Measurements from ENCODE around the gene TCEAL4. TPM values are rescaled to one million over a fixed set of nuclear protein-coding genes. Genes with fewer than 3 reads are reported as not detected.
"Not testable (repeated sequence)": the region's sequence is repeated elsewhere in the genome, so short reads cannot be mapped to it uniquely, and the experiment has no call there.

The TCEAL4 gene
- total RNA-seq, 3 donors from 2014 or later (not counting 1 experiment from before 2014, with no cell fraction given): 3.2 to 5.2 (median 4.9) TPM

DNA sequence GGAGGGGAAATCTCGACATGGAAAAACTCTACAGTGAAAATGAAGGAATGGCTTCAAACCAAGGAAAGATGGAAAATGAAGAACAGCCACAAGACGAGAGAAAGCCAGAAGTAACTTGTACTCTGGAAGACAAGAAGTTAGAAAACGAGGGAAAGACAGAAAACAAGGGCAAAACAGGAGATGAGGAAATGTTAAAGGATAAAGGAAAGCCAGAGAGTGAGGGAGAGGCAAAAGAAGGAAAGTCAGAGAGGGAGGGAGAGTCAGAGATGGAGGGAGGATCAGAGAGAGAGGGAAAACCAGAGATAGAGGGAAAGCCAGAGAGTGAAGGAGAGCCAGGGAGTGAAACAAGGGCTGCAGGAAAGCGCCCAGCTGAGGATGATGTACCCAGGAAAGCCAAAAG, 1.3 kb downstream of the TCEAL4 start:
- H3K4me3 ChIP-seq (ENCODE audit: low read length): no peak overlapping the region
- Mint-ChIP-seq H3K27me3 (ENCODE audit: low read depth in 2 of 2) (peaks cover 5 to 18% of the 10 kb centered on the region in 2 donors), H3K9me3 (no peaks in the 10 kb centered on the region), H3K27ac (no peak overlapping the region), H3K4me3 (peak overlapping the region; percentile 45), H3K4me1 (peaks cover 0 to 18% of the 10 kb centered on the region in 2 donors), H3K36me3 (no peaks in the 10 kb centered on the region)
- WGBS (ENCODE audit: insufficient coverage): 95% methylated on average over 3 of the region's 4 CpGs
- H3K9me3 ChIP-seq (ENCODE audit: control insufficient read depth, insufficient read depth, low read length): no peaks in the 10 kb centered on the region
- intact Hi-C loops (cut with micrococcal nuclease): no loop called here
- H3K36me3 ChIP-seq (ENCODE audit: control insufficient read depth, insufficient read depth, low read length): no peaks in the 10 kb centered on the region
- H3K4me1 ChIP-seq (ENCODE audit: control insufficient read depth, insufficient read depth, low read length): peaks cover 12% of the 10 kb centered on the region
- H3K27me3 ChIP-seq (ENCODE audit: control insufficient read depth, insufficient read depth, low read length): no peaks in the 10 kb centered on the region
- no peak for DNase-seq
- no peak for ATAC-seq
- TF ChIP-seq, protein P1, sequence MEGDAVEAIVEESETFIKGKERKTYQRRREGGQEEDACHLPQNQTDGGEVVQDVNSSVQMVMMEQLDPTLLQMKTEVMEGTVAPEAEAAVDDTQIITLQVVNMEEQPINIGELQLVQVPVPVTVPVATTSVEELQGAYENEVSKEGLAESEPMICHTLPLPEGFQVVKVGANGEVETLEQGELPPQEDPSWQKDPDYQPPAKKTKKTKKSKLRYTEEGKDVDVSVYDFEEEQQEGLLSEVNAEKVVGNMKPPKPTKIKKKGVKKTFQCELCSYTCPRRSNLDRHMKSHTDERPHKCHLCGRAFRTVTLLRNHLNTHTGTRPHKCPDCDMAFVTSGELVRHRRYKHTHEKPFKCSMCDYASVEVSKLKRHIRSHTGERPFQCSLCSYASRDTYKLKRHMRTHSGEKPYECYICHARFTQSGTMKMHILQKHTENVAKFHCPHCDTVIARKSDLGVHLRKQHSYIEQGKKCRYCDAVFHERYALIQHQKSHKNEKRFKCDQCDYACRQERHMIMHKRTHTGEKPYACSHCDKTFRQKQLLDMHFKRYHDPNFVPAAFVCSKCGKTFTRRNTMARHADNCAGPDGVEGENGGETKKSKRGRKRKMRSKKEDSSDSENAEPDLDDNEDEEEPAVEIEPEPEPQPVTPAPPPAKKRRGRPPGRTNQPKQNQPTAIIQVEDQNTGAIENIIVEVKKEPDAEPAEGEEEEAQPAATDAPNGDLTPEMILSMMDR (IDR thresholded peaks at IDR 0.05): no peak
- H3K27ac ChIP-seq (ENCODE audit: low read length): no peak overlapping the region

DNA sequence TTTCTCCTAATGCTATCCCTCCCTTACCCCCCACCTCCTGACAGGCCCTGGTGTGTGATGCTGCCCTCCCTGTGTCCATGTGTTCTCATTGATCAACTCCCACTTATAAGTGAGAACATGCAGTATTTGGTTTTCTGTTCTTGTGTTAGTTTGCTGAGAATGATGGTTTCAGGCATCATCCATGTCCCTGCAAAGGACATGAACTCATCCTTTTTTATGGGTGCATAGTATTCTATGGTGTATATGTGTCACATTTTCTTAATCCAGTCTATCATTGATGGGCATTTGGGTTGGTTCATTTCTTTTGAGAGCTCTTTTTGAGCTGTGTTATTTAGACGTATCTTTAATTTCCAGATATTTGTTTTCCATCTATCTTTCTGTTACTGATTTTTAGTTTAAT, 7.0 kb downstream of the TCEAL4 start:
- H3K4me3 ChIP-seq (ENCODE audit: low read length); H3K4me1 ChIP-seq (ENCODE audit: control insufficient read depth, insufficient read depth, low read length); H3K27me3 Mint-ChIP-seq (ENCODE audit: low read depth in 2 of 2); ATAC-seq; H3K27ac ChIP-seq (ENCODE audit: low read length); H3K36me3 Mint-ChIP-seq; DNase-seq; H3K4me1 Mint-ChIP-seq; H3K9me3 Mint-ChIP-seq; H3K27ac Mint-ChIP-seq; intact Hi-C loops (cut with micrococcal nuclease); H3K27me3 ChIP-seq (ENCODE audit: control insufficient read depth, insufficient read depth, low read length); H3K36me3 ChIP-seq (ENCODE audit: control insufficient read depth, insufficient read depth, low read length); H3K9me3 ChIP-seq (ENCODE audit: control insufficient read depth, insufficient read depth, low read length); H3K4me3 Mint-ChIP-seq: not testable (repeated sequence)
- no CpG with 5 or more reads among the region's 1 CpG for WGBS (ENCODE audit: insufficient coverage)

DNA sequence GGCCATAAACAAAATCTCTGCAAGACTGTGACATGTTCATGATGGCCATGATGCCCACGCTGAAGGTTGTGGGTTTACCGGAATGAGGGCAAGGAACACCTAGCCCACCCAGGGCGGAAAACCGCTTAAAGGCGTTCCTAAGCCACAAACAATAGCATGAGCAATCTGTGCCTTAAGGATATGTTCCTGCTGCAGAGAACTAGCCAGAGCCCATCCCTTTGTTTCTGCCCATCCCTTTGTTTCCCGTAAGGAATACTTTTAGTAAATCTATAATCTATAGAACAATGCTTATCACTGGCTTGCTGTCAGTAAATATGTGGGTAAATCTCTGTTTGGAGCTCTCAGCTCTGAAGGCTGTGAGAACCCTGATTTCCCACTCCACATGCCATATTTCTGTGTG, 9.9 kb downstream of the TCEAL4 start:
- H3K27ac Mint-ChIP-seq; ATAC-seq; H3K27me3 Mint-ChIP-seq (ENCODE audit: low read depth in 2 of 2): not testable (repeated sequence)

DNA sequence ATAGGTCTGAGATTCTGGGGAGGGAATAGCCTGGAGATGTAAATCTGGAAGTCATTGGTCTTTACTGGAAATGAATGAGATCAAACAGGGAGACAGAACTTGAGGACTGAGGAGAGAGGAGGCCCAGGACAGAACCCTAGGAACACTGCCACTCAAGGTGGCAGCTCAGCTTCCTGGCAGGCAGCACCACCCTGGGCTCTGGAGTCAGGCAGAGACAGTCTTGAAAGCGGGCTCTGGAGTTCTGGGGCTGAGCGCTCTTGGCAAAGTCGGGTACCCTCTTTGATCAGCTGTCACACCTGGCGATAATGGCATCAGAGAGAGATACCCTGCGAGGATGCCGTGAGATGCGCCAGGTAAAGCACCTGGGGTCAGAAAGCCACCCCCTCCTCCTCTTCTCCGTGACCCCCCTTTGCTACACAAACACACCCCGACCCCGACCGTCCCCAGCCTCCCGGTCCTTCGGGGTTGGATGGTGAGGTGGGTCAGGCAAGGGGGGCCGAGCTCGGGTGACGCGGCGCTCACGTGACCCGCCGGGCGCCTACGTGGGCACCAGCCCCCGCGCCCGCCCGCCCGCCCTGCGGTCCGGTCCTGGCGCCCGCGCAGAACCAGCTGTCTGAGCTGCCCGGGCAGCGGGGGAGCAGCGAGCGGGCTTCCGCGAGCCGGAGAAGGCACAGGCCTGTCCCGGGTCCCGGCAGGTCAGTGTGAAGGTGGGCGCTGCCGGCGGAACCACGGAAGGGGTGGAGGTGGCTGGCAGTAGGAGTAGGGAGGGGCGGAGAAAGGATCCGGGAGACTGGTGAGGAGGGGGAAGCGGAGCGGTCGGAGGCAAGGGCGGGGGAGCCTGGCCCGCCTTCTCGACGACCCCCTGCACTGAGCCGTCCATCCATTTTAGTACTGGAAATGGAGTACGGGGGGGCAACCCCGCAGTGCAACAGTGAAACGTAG, 22.3 kb downstream of the TCEAL4 start, which contains the start of gene TCEAL3:
Gene TCEAL3, plus strand, starts transcription at position 600 of the 942 bp plus-strand sequence. CDS start 1,102 bp downstream, outside the sequence.
- under 1% methylated on average over 45 of the region's 59 CpGs for WGBS (ENCODE audit: insufficient coverage)
- Mint-ChIP-seq H3K4me1 (peaks cover 7 to 16% of the 10 kb centered on the region in 2 donors), H3K27ac (peak within 1 kb of the TSS; percentile 80 to 85), H3K9me3 (no peaks in the 10 kb centered on the region), H3K36me3 (no peaks in the 10 kb centered on the region), H3K4me3 (peak within 1 kb of the TSS; percentile 91), H3K27me3 (ENCODE audit: low read depth in 2 of 2) (peaks cover 0 to 24% of the 10 kb centered on the region in 2 donors)
- Histone ChIP-seq H3K27me3 (ENCODE audit: control insufficient read depth, insufficient read depth, low read length) (no peaks in the 10 kb centered on the region), H3K27ac (ENCODE audit: low read length) (peak within 1 kb of the TSS; percentile 81), H3K4me3 (ENCODE audit: low read length) (peak within 1 kb of the TSS; percentile 88), H3K4me1 (ENCODE audit: control insufficient read depth, insufficient read depth, low read length) (peaks cover 10% of the 10 kb centered on the region), H3K36me3 (ENCODE audit: control insufficient read depth, insufficient read depth, low read length) (no peaks in the 10 kb centered on the region), H3K9me3 (ENCODE audit: control insufficient read depth, insufficient read depth, low read length) (no peaks in the 10 kb centered on the region)
- DNase-seq: peak; percentile 60 to 65
- intact Hi-C loops (cut with micrococcal nuclease): no loop called here
- TF ChIP-seq, protein P1 (IDR thresholded peaks at IDR 0.05): no peak
- ATAC-seq: peak; percentile 88 to 89 (median 88)

More for the DNA sequence above, 9.9 kb downstream of the TCEAL4 start:
- intact Hi-C loops (cut with micrococcal nuclease); H3K36me3 ChIP-seq (ENCODE audit: control insufficient read depth, insufficient read depth, low read length); H3K4me1 ChIP-seq (ENCODE audit: control insufficient read depth, insufficient read depth, low read length); H3K9me3 Mint-ChIP-seq; H3K36me3 Mint-ChIP-seq; H3K4me1 Mint-ChIP-seq; H3K4me3 Mint-ChIP-seq; H3K27me3 ChIP-seq (ENCODE audit: control insufficient read depth, insufficient read depth, low read length); DNase-seq; H3K9me3 ChIP-seq (ENCODE audit: control insufficient read depth, insufficient read depth, low read length); H3K4me3 ChIP-seq (ENCODE audit: low read length); H3K27ac ChIP-seq (ENCODE audit: low read length): not testable (repeated sequence)
- 96% methylated on average over 5 of the region's 6 CpGs for WGBS (ENCODE audit: insufficient coverage)

Measured in natural killer cell (primary cell).